ENCODE results near the gene MAP6. TPM values are rescaled to one million over a fixed set of nuclear protein-coding genes. Genes with fewer than 3 reads are reported as not detected.

Gene MAP6
- total and polyA plus RNA-seq, 9 of the 15 experiments (the other 6 are each of a cell fraction or from before 2014, with no cell fraction given): not detected

DNA sequence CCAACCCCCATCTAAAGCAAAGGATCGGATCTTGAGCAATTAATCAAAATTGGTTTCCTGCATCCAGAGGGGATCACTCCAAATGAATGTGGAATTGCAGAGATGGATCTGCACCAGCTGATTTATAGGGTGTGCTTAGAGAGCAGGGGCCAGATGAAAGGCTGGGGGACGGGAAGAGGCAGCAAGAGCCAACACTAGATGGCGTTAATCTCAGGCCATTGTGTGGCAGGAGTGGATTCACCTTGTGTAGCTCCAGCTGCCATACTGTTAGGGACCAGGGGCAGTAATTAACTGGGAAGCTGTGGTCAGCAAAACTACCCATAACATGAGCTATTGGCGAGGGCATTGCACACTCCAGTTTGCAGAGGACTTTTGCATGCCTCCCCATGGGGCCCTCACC lies 71.2 kb downstream of the MAP6 start (continued):
- TF ChIP-seq, protein P1, sequence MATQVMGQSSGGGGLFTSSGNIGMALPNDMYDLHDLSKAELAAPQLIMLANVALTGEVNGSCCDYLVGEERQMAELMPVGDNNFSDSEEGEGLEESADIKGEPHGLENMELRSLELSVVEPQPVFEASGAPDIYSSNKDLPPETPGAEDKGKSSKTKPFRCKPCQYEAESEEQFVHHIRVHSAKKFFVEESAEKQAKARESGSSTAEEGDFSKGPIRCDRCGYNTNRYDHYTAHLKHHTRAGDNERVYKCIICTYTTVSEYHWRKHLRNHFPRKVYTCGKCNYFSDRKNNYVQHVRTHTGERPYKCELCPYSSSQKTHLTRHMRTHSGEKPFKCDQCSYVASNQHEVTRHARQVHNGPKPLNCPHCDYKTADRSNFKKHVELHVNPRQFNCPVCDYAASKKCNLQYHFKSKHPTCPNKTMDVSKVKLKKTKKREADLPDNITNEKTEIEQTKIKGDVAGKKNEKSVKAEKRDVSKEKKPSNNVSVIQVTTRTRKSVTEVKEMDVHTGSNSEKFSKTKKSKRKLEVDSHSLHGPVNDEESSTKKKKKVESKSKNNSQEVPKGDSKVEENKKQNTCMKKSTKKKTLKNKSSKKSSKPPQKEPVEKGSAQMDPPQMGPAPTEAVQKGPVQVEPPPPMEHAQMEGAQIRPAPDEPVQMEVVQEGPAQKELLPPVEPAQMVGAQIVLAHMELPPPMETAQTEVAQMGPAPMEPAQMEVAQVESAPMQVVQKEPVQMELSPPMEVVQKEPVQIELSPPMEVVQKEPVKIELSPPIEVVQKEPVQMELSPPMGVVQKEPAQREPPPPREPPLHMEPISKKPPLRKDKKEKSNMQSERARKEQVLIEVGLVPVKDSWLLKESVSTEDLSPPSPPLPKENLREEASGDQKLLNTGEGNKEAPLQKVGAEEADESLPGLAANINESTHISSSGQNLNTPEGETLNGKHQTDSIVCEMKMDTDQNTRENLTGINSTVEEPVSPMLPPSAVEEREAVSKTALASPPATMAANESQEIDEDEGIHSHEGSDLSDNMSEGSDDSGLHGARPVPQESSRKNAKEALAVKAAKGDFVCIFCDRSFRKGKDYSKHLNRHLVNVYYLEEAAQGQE (IDR thresholded peaks at IDR 0.05; ENCODE audit: borderline replicate concordance): peak; percentile 46; the same call in 1 of the 2 replicates
- TF ChIP-seq, protein P1 (CRISPR knock-in tag; IDR thresholded peaks at IDR 0.05; ENCODE audit: low read depth): no peak
- TF ChIP-seq, protein P2, sequence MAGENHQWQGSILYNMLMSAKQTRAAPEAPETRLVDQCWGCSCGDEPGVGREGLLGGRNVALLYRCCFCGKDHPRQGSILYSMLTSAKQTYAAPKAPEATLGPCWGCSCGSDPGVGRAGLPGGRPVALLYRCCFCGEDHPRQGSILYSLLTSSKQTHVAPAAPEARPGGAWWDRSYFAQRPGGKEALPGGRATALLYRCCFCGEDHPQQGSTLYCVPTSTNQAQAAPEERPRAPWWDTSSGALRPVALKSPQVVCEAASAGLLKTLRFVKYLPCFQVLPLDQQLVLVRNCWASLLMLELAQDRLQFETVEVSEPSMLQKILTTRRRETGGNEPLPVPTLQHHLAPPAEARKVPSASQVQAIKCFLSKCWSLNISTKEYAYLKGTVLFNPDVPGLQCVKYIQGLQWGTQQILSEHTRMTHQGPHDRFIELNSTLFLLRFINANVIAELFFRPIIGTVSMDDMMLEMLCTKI (IDR thresholded peaks at IDR 0.05; ENCODE audit: partially characterized antibody): no peak
- TF ChIP-seq JUND (IDR thresholded peaks at IDR 0.05; ENCODE audit: borderline replicate concordance, low read depth, low read length) (0 out of 2 replicates have a peak, but pooled peaks have one; percentile 12), JUND (tag; IDR thresholded peaks at IDR 0.05; ENCODE audit: borderline replicate concordance, low read depth, low read length) (no peak), ELF1 (tag; IDR thresholded peaks at IDR 0.05) (no peak), MECOM (CRISPR knock-in tag; IDR thresholded peaks at IDR 0.05) (no peak), FOSL1 (tag; conservative IDR thresholded peaks at IDR 0.05) (no peak), L3MBTL2 (IDR thresholded peaks at IDR 0.05) (no peak), MTA3 (IDR thresholded peaks at IDR 0.05; ENCODE audit: borderline replicate concordance) (no peak), PCBP2 (IDR thresholded peaks at IDR 0.05; ENCODE audit: low read depth, low read length, poor library complexity, severe bottlenecking) (no peak), MAFF (IDR thresholded peaks at IDR 0.05; ENCODE audit: low read length) (no peak), CREB1 (IDR thresholded peaks at IDR 0.05) (no peak), CREB1 (CRISPR knock-in tag; IDR thresholded peaks at IDR 0.05) (no peak), ZBTB17 (CRISPR knock-in tag; IDR thresholded peaks at IDR 0.05) (no peak), ZNF140 (CRISPR knock-in tag; IDR thresholded peaks at IDR 0.05) (no peak)
- TF ChIP-seq, protein P3, sequence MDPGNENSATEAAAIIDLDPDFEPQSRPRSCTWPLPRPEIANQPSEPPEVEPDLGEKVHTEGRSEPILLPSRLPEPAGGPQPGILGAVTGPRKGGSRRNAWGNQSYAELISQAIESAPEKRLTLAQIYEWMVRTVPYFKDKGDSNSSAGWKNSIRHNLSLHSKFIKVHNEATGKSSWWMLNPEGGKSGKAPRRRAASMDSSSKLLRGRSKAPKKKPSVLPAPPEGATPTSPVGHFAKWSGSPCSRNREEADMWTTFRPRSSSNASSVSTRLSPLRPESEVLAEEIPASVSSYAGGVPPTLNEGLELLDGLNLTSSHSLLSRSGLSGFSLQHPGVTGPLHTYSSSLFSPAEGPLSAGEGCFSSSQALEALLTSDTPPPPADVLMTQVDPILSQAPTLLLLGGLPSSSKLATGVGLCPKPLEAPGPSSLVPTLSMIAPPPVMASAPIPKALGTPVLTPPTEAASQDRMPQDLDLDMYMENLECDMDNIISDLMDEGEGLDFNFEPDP (CRISPR knock-in tag; IDR thresholded peaks at IDR 0.05): no peak
- TF ChIP-seq, protein P4, sequence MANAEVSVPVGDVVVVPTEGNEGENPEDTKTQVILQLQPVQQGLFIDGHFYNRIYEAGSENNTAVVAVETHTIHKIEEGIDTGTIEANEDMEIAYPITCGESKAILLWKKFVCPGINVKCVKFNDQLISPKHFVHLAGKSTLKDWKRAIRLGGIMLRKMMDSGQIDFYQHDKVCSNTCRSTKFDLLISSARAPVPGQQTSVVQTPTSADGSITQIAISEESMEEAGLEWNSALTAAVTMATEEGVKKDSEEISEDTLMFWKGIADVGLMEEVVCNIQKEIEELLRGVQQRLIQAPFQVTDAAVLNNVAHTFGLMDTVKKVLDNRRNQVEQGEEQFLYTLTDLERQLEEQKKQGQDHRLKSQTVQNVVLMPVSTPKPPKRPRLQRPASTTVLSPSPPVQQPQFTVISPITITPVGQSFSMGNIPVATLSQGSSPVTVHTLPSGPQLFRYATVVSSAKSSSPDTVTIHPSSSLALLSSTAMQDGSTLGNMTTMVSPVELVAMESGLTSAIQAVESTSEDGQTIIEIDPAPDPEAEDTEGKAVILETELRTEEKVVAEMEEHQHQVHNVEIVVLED (CRISPR knock-in tag; IDR thresholded peaks at IDR 0.05): 0 out of 2 replicates have a peak, but pooled peaks have one; percentile 31

Measured in K562 (cell line).